HG03354 (cell line): Measurements from ENCODE around the gene BET1L.
"Not testable (repeated sequence)": the region's sequence is repeated elsewhere in the genome, so short reads cannot be mapped to it uniquely, and the experiment has no call there.

Experiments used
- ATAC-seq: cut with Tn5 transposase; IDR thresholded peaks from one replicate; pipeline ENCODE4 v1.9.1; 2021; ENCODE audit warnings: mild to moderate bottlenecking; ENCODE audit not compliant: unreplicated experiment, poor library complexity, severe bottlenecking

The BET1L gene

GRCh38 chr11:200224-201003 is 6.8 kb downstream of the BET1L start:
- ATAC-seq: no peak

- ATAC-seq: no peak
These were observed 7.4 kb downstream of the BET1L start for GRCh38 chr11:199782-200181.

- ATAC-seq: no peak
These were observed 8.1 kb downstream of the BET1L start for GRCh38 chr11:199004-199581.

- ATAC-seq: no peak
These were observed 8.9 kb downstream of the BET1L start for GRCh38 chr11:198236-198806.

GRCh38 chr11:197741-198235 is 9.4 kb downstream of the BET1L start:
- no peak for ATAC-seq

GRCh38 chr11:196786-197731 is 10.1 kb downstream of the BET1L start:
- ATAC-seq: no peak

- ATAC-seq: not testable (repeated sequence)
These were observed 13.7 kb downstream of the BET1L start for GRCh38 chr11:193481-193880.

- ATAC-seq: not testable (repeated sequence)
These were observed 14.5 kb downstream of the BET1L start, which contains the start of gene SCGB1C1 for GRCh38 chr11:192674-193128. Gene SCGB1C1, plus strand, starts transcription at chr11:193078. Its CDS starts 22 bp downstream, at chr11:193100.

- not testable (repeated sequence) for ATAC-seq
These were observed 15.4 kb downstream of the BET1L start for GRCh38 chr11:191490-192478.

GRCh38 chr11:190546-190945 is 16.7 kb downstream of the BET1L start:
- not testable (repeated sequence) for ATAC-seq

- peak; percentile 81 for ATAC-seq
These were observed 17.3 kb downstream of the BET1L start for GRCh38 chr11:189843-190311.

- ATAC-seq: not testable (repeated sequence)
These were observed 17.9 kb downstream of the BET1L start for GRCh38 chr11:189200-189783.

GRCh38 chr11:180242-180641 is 27.0 kb downstream of the BET1L start:
- ATAC-seq: not testable (repeated sequence)
